Calu3 (cell line): ENCODE measurements around the gene SNX1. TPM values are rescaled to one million over a fixed set of nuclear protein-coding genes. Genes with fewer than 3 reads are reported as not detected.

ENCODE experiments used
- BruUV-seq: library from RNA; stranded (reverse); fragments of 400-500 nt; replicated peaks from 2 replicates; lab custom pipeline; 2021; lab: Mats Ljungman, UMichigan
- CTCF ChIA-PET: fragments of 300-600 bp; sonication (Branson Sonifier 250); formaldehyde crosslinking; loops from one replicate; lab custom pipeline; 2022; ENCODE audit warnings: antibody characterized with exemption; lab: Charles Lee
- DNase-seq: peaks from one replicate; pipeline ENCODE4 v3.0.0; 2022
- H3K27ac Mint-ChIP-seq: one replicate; pipeline ENCODE4 v1.8.0; 2022; ENCODE audit warnings: mixed read lengths; ENCODE audit not compliant: unreplicated experiment
- H3K27me3 Mint-ChIP-seq: one replicate; pipeline ENCODE4 v1.8.0; 2022; ENCODE audit warnings: mixed read lengths; ENCODE audit not compliant: unreplicated experiment
- H3K36me3 Mint-ChIP-seq: one replicate; pipeline ENCODE4 v1.8.0; 2022; ENCODE audit warnings: mild to moderate bottlenecking, moderate library complexity, mixed read lengths; ENCODE audit not compliant: insufficient read depth, unreplicated experiment
- H3K4me1 Mint-ChIP-seq: one replicate; pipeline ENCODE4 v1.8.0; 2022; ENCODE audit warnings: mild to moderate bottlenecking, low read depth, mixed read lengths; ENCODE audit not compliant: unreplicated experiment
- H3K4me3 Mint-ChIP-seq: one replicate; pipeline ENCODE4 v1.8.0; 2022; ENCODE audit warnings: mild to moderate bottlenecking, low read depth, moderate library complexity, mixed read lengths; ENCODE audit not compliant: unreplicated experiment
- H3K9me3 Mint-ChIP-seq: one replicate; pipeline ENCODE4 v1.8.0; 2022; ENCODE audit warnings: low read depth, mixed read lengths; ENCODE audit not compliant: unreplicated experiment
- intact Hi-C: fragments of 100-400 bp; cut with micrococcal nuclease; formaldehyde crosslinking; loops from one replicate; pipeline ENCODE4 v1.10.0; 2022; ENCODE audit not compliant: unreplicated experiment
- total RNA-seq: library from RNA; stranded (reverse); gene quantifications from 2 replicates; pipeline ENCODE4 v1.2.3, GENCODE V29; 2022
- TF ChIP-seq, protein P1 (sequence below): fragments of 200-600 bp; IDR thresholded peaks from one replicate; pipeline ENCODE4 v1.8.0; 2022; ENCODE audit warnings: antibody characterized with exemption; ENCODE audit not compliant: unreplicated experiment

Gene SNX1
- total RNA-seq, 1 experiment from 2014 or later: 108 TPM

DNA sequence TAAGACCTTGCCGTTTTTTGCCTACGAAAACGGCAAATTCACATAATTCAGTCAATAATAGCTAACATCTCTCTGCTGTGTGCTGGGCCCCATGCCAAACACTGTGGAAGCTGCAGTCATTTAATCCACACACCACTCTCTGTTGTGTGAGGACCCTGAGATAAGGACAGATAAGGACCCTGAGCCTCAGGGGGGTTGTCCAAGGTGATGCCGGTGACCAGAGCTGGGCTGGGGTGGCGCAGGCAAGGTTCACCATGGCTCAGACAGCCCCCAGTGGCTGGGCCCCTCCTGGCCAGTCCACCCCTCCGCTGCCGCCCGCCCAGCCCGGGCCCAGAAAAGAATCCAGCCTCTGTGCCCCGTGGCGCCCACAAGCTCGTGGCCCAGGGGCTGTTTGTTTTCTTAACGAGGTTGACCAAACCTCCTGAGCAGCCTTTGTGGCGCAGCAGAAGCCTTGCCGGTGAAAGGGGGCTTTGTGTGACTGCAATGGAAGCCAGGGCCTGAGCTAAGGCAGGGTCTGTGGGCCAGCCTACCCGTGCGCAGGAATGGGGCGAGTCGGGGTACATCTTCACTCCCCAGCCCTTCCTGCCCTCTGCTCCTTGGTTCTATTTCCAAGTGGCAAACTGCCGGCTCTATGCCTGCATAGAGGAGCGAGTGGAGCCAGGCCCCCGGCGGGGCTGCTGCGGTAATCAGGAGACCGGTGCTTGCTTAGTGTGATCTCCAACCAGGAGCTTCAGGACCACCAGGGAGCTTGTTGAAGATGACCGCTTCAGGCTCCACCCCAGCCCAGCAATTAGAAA is 51.3 kb downstream of the SNX1 start:
- DNase-seq: no peak
- no TSS peak for BruUV-seq
- Mint-ChIP-seq H3K4me3 (no peak overlapping the region), H3K9me3 (no peaks in the 10 kb centered on the region), H3K36me3 (peaks cover 37% of the 10 kb centered on the region), H3K4me1 (peaks cover 8% of the 10 kb centered on the region), H3K27ac (no peak overlapping the region), H3K27me3 (no peaks in the 10 kb centered on the region)
- CTCF ChIA-PET: interaction anchor here (0.7 kb wide), 1 partner anchor 9 kb away, joined by 3 read pairs; no protein-coding TSS in a partner anchor
- intact Hi-C loops: no loop called here
- TF ChIP-seq, protein P1, sequence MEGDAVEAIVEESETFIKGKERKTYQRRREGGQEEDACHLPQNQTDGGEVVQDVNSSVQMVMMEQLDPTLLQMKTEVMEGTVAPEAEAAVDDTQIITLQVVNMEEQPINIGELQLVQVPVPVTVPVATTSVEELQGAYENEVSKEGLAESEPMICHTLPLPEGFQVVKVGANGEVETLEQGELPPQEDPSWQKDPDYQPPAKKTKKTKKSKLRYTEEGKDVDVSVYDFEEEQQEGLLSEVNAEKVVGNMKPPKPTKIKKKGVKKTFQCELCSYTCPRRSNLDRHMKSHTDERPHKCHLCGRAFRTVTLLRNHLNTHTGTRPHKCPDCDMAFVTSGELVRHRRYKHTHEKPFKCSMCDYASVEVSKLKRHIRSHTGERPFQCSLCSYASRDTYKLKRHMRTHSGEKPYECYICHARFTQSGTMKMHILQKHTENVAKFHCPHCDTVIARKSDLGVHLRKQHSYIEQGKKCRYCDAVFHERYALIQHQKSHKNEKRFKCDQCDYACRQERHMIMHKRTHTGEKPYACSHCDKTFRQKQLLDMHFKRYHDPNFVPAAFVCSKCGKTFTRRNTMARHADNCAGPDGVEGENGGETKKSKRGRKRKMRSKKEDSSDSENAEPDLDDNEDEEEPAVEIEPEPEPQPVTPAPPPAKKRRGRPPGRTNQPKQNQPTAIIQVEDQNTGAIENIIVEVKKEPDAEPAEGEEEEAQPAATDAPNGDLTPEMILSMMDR: no peak

DNA sequence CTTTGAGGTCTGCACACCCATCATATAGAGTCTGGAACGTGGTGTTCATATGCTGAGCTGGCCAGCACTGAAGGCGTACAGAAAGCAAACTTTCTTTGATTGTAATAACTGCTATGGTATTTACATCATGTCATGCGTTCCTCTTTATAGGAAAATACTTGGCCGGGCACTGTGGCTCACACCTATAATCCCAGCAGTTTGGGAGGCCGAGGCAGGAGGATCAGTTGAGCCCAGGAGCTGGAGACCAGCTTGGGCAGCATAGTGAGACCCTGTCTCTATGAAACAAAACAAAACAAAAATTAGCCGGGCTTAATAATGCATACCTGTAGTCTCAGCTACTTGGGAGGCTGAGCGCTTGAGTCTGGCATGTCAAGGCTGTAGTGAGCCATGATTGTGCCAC is 52.4 kb downstream of the SNX1 start:
- peaks cover 4% of the 10 kb centered on the region for H3K27me3 Mint-ChIP-seq
- intact Hi-C loops: no loop called here
- DNase-seq: no peak
- TF ChIP-seq, protein P1: no peak
- H3K4me3 Mint-ChIP-seq: no peak overlapping the region
- CTCF ChIA-PET: no interaction called here
- no TSS peak for BruUV-seq
- H3K9me3 Mint-ChIP-seq: no peaks in the 10 kb centered on the region
- no peak overlapping the region for H3K27ac Mint-ChIP-seq
- H3K4me1 Mint-ChIP-seq: peaks cover 10% of the 10 kb centered on the region
- H3K36me3 Mint-ChIP-seq: peaks cover 43% of the 10 kb centered on the region

DNA sequence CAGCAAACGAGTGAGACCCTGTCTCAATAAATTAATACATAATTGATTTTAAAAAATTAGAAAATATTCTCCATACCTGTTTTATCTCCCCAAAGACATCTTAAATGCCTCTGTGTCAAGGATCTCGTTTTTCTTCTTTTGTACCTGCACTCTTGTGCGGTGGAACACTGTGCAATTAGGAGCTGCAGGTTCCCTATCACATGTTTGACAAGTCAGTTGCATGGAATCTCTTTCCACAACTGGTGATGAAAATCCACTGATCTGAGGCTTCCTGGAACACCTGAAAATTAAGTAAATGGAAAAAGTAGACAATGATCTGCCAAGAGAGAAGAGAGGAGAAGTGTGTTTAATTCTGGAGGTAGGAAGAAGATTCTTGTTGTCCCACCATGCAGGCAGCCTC is 52.8 kb downstream of the SNX1 start:
- DNase-seq: no peak
- peaks cover 47% of the 10 kb centered on the region for H3K36me3 Mint-ChIP-seq
- TF ChIP-seq, protein P1: no peak
- BruUV-seq: no TSS peak
- intact Hi-C loops: no loop called here
- CTCF ChIA-PET: no interaction called here
- no peak overlapping the region for H3K27ac Mint-ChIP-seq
- H3K27me3 Mint-ChIP-seq: peaks cover 8% of the 10 kb centered on the region
- no peak overlapping the region for H3K4me3 Mint-ChIP-seq
- no peaks in the 10 kb centered on the region for H3K9me3 Mint-ChIP-seq
- peaks cover 14% of the 10 kb centered on the region for H3K4me1 Mint-ChIP-seq

DNA sequence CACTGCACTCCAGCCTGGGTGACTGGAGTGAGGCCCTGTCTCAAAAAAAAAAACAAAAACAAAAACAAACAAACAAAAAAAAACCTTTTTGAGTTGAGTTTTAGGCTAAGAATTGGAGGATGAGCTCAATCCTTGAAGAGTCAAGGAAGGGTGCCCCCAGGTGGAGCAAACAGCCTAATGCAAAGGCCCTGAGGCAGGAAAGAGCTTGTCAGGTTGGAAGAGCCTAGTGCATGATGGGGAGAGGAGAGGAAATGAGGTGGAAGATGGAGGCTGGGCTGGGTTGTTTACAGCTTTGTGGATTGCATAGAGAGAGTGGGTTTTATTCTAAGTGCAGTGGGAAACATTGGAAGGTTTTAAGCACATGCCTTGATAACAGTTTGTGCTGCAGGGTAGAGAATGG is 53.6 kb downstream of the SNX1 start:
- H3K4me3 Mint-ChIP-seq: no peak overlapping the region
- H3K27me3 Mint-ChIP-seq: peaks cover 13% of the 10 kb centered on the region
- TF ChIP-seq, protein P1: no peak
- no TSS peak for BruUV-seq
- H3K4me1 Mint-ChIP-seq: peaks cover 20% of the 10 kb centered on the region
- no peak overlapping the region for H3K27ac Mint-ChIP-seq
- DNase-seq: no peak
- H3K36me3 Mint-ChIP-seq: peaks cover 52% of the 10 kb centered on the region
- no peaks in the 10 kb centered on the region for H3K9me3 Mint-ChIP-seq
- intact Hi-C loops: no loop called here
- CTCF ChIA-PET: interaction anchor here (0.5 to 0.9 kb wide), 3 partner anchors 63 to 643 kb away, joined by 3 to 5 read pairs (median 4); no protein-coding TSS in a partner anchor
